Measurements from ENCODE around the gene CDKAL1.
"Not testable (repeated sequence)": the region's sequence is repeated elsewhere in the genome, so short reads cannot be mapped to it uniquely, and the experiment has no call there.

The CDKAL1 gene

DNA sequence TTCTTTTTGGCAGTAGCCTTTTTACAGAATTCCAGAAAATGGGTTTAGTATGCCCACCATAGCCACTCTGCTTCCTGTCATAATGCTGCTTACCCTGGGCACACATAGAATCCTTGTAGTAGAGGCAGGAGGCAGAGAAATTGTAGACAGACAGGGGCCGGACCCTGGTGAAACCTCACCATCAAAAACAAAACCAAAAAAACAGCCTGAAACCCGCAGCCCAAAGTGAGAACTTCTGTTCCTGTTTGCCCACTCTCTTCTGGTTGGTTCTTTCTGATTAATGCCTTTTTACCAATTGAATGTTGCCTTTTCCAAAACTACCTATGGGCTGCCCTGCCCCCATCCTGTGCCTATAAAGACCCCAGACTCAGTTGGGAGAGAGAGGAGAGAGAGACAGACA, 188.2 kb downstream of the CDKAL1 start:
- H4K20me1 ChIP-seq (ENCODE audit: insufficient read depth, low read length, poor library complexity, severe bottlenecking): no peaks in the 10 kb centered on the region
- H3K36me3 ChIP-seq (ENCODE audit: insufficient read depth, low read length): peaks cover 6% of the 10 kb centered on the region; the same call in 1 of the 2 replicates
- peaks cover 41% of the 10 kb centered on the region for H3K4me1 ChIP-seq (ENCODE audit: insufficient read depth, low read length, poor library complexity, severe bottlenecking)
- no peaks in the 10 kb centered on the region for H3K27me3 ChIP-seq (ENCODE audit: insufficient read depth, low read length, poor library complexity, severe bottlenecking)
- H3K4me3 ChIP-seq (ENCODE audit: low read length, poor library complexity, severe bottlenecking): no peak overlapping the region
- H3K9ac ChIP-seq (ENCODE audit: low read depth, low read length, poor library complexity, severe bottlenecking): no peak overlapping the region
- TF ChIP-seq, protein P1, sequence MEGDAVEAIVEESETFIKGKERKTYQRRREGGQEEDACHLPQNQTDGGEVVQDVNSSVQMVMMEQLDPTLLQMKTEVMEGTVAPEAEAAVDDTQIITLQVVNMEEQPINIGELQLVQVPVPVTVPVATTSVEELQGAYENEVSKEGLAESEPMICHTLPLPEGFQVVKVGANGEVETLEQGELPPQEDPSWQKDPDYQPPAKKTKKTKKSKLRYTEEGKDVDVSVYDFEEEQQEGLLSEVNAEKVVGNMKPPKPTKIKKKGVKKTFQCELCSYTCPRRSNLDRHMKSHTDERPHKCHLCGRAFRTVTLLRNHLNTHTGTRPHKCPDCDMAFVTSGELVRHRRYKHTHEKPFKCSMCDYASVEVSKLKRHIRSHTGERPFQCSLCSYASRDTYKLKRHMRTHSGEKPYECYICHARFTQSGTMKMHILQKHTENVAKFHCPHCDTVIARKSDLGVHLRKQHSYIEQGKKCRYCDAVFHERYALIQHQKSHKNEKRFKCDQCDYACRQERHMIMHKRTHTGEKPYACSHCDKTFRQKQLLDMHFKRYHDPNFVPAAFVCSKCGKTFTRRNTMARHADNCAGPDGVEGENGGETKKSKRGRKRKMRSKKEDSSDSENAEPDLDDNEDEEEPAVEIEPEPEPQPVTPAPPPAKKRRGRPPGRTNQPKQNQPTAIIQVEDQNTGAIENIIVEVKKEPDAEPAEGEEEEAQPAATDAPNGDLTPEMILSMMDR (conservative IDR thresholded peaks at IDR 0.05; ENCODE audit: low read length): no peak
- TF ChIP-seq EZH2phosphoT487 (IDR thresholded peaks at IDR 0.05; ENCODE audit: borderline replicate concordance): no peak
- H2AFZ ChIP-seq (ENCODE audit: low read length): no peak overlapping the region
- H3K79me2 ChIP-seq (ENCODE audit: insufficient read depth, low read length): peaks cover 51% of the 10 kb centered on the region
- no peak overlapping the region for H3K4me2 ChIP-seq (ENCODE audit: low read depth, low read length, poor library complexity, severe bottlenecking)
- H3F3A ChIP-seq (ENCODE audit: low read depth): no peaks in the 10 kb centered on the region
- no peaks in the 10 kb centered on the region for H3K9me3 ChIP-seq (ENCODE audit: insufficient read depth, low read depth, low read length)
- no peaks in the 10 kb centered on the region for H3K9me2 ChIP-seq (replicated peaks; ENCODE audit: low read depth, low read length)

DNA sequence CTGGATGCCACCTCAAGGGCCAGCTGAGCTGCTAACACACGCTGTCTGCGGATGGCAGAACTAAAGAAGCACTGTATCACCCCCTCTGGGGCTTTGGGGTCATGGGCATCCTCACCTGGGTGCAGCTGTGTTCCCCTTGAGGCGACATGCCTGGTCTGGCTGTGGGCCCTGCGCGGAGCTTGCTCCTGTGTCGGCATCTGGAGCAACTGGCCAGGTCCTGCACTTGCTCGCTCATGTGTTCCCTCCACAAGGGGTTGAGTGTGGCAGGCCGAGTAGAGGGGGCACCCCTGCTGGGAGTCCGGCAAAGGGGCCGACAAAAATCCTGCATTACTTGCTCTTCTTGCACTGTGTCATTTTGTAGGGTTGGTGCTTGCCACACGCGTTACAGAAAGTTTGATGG, 189.0 kb downstream of the CDKAL1 start:
- Histone ChIP-seq H3K9me3 (ENCODE audit: insufficient read depth, low read depth, low read length) (no peaks in the 10 kb centered on the region), H2AFZ (ENCODE audit: low read length) (no peak overlapping the region), H3K4me1 (ENCODE audit: insufficient read depth, low read length, poor library complexity, severe bottlenecking) (peaks cover 39% of the 10 kb centered on the region), H3K79me2 (ENCODE audit: insufficient read depth, low read length) (peaks cover 45% of the 10 kb centered on the region), H3K4me3 (ENCODE audit: low read length, poor library complexity, severe bottlenecking) (no peak overlapping the region), H3K9me2 (replicated peaks; ENCODE audit: low read depth, low read length) (no peaks in the 10 kb centered on the region), H4K20me1 (ENCODE audit: insufficient read depth, low read length, poor library complexity, severe bottlenecking) (no peaks in the 10 kb centered on the region), H3F3A (ENCODE audit: low read depth) (no peaks in the 10 kb centered on the region), H3K36me3 (ENCODE audit: insufficient read depth, low read length) (peaks cover 6% of the 10 kb centered on the region; the same call in 1 of the 2 replicates), H3K9ac (ENCODE audit: low read depth, low read length, poor library complexity, severe bottlenecking) (no peak overlapping the region), H3K4me2 (ENCODE audit: low read depth, low read length, poor library complexity, severe bottlenecking) (no peak overlapping the region), H3K27me3 (ENCODE audit: insufficient read depth, low read length, poor library complexity, severe bottlenecking) (no peaks in the 10 kb centered on the region)
- no peak for TF ChIP-seq EZH2phosphoT487 (IDR thresholded peaks at IDR 0.05; ENCODE audit: borderline replicate concordance)
- TF ChIP-seq, protein P1 (conservative IDR thresholded peaks at IDR 0.05; ENCODE audit: low read length): no peak

DNA sequence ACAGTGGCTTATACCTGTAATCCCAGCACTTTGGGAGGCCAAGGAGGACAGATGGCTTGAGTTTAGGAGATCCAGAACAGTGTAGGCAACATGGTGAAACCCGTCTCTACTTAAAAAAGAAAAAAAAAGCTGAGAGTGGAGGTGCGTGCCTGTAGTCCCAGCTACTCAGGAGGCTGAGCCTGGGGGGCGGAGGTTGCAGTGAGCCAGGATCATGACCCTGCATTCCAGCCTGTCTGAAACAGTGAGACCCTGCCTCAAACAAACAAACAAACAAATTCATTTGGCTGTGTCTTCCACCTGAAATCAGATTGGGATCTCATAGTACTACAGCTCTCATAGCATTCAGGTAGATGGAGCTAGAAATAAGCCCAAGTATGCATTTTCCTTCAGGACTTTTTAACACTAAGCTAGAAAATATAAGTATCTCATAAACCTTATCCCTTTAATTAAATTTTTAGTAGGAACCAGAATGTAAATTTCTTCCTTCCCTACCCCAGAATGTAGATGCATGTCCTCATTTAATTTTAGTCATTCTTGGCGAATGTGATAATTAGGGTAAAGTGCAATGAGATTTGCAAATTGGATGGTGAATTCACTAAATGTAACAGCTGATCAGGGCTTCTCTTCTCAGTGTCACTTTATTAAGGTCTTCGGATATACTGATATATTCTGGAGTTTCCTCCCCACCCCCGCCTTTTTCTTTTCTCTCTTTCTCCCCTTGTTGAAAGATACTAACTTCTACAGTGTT, 190.4 kb downstream of the CDKAL1 start:
- Histone ChIP-seq H3K4me3 (ENCODE audit: low read length, poor library complexity, severe bottlenecking) (no peak overlapping the region), H3K79me2 (ENCODE audit: insufficient read depth, low read length) (peaks cover 46% of the 10 kb centered on the region; the same call in 1 of the 2 replicates), H2AFZ (ENCODE audit: low read length) (no peak overlapping the region), H3K4me2 (ENCODE audit: low read depth, low read length, poor library complexity, severe bottlenecking) (no peak overlapping the region), H3K9me2 (replicated peaks; ENCODE audit: low read depth, low read length) (no peaks in the 10 kb centered on the region), H3K36me3 (ENCODE audit: insufficient read depth, low read length) (peaks cover 6% of the 10 kb centered on the region; the same call in 1 of the 2 replicates), H3F3A (ENCODE audit: low read depth) (no peaks in the 10 kb centered on the region), H3K4me1 (ENCODE audit: insufficient read depth, low read length, poor library complexity, severe bottlenecking) (peaks cover 39% of the 10 kb centered on the region), H3K9me3 (ENCODE audit: insufficient read depth, low read depth, low read length) (no peaks in the 10 kb centered on the region), H4K20me1 (ENCODE audit: insufficient read depth, low read length, poor library complexity, severe bottlenecking) (no peaks in the 10 kb centered on the region), H3K27me3 (ENCODE audit: insufficient read depth, low read length, poor library complexity, severe bottlenecking) (no peaks in the 10 kb centered on the region), H3K9ac (ENCODE audit: low read depth, low read length, poor library complexity, severe bottlenecking) (no peak overlapping the region)
- no peak for TF ChIP-seq EZH2phosphoT487 (IDR thresholded peaks at IDR 0.05; ENCODE audit: borderline replicate concordance)
- TF ChIP-seq, protein P1 (conservative IDR thresholded peaks at IDR 0.05; ENCODE audit: low read length): no peak

DNA sequence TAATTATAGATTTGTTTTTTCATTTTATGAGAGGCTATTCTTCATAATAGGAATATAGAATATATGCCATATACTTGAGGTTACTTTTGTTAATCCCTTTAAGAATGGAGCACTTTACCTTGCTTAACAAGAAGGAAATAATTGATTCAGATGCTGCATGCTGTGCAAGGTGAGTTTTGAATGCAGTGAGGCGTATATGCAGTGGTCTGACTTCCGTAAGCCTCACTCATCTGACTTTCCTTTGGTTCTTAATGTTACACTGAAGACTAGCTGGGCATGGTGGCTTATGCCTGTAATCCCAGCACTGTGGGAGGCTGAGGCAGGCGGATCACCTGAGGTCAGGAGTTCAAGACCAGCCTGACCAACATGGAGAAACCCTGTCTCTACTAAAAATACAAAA, 191.0 kb downstream of the CDKAL1 start:
- H3K9me2 ChIP-seq (replicated peaks; ENCODE audit: low read depth, low read length); H4K20me1 ChIP-seq (ENCODE audit: insufficient read depth, low read length, poor library complexity, severe bottlenecking); H3K9me3 ChIP-seq (ENCODE audit: insufficient read depth, low read depth, low read length); H3K27me3 ChIP-seq (ENCODE audit: insufficient read depth, low read length, poor library complexity, severe bottlenecking); H3K9ac ChIP-seq (ENCODE audit: low read depth, low read length, poor library complexity, severe bottlenecking); H3K4me2 ChIP-seq (ENCODE audit: low read depth, low read length, poor library complexity, severe bottlenecking); H3F3A ChIP-seq (ENCODE audit: low read depth); H2AFZ ChIP-seq (ENCODE audit: low read length); H3K4me3 ChIP-seq (ENCODE audit: low read length, poor library complexity, severe bottlenecking); H3K36me3 ChIP-seq (ENCODE audit: insufficient read depth, low read length): not testable (repeated sequence)
- peaks cover 37% of the 10 kb centered on the region for H3K4me1 ChIP-seq (ENCODE audit: insufficient read depth, low read length, poor library complexity, severe bottlenecking)
- peaks cover 42% of the 10 kb centered on the region; the same call in 1 of the 2 replicates for H3K79me2 ChIP-seq (ENCODE audit: insufficient read depth, low read length)
